Loucy (cell line): ENCODE measurements around the gene MGAT1.
A peak's percentile ranks its signal among the peaks of the same experiment; 100 is the strongest.

Source experiments
- H2AFZ ChIP-seq: fragments of 200-600 bp; sonication (generic); 2 replicates; pipeline ENCODE4 v1.6.0; 2016; ENCODE audit warnings: antibody characterized with exemption, mild to moderate bottlenecking, low read length, moderate library complexity
- H3F3A ChIP-seq: fragments of 200-600 bp; 2 replicates; pipeline ENCODE4 v1.6.0; 2016; ENCODE audit warnings: antibody characterized with exemption, low read depth, mild to moderate bottlenecking
- H3K27me3 ChIP-seq: fragments of 200-600 bp; sonication (generic); 2 replicates; pipeline ENCODE4 v1.6.1; 2014; ENCODE audit warnings: low read length, mild to moderate bottlenecking; ENCODE audit not compliant: insufficient read depth, poor library complexity, severe bottlenecking
- H3K36me3 ChIP-seq: fragments of 200-600 bp; sonication (generic); 2 replicates; pipeline ENCODE4 v1.6.1; 2016; ENCODE audit warnings: low read length; ENCODE audit not compliant: insufficient read depth
- H3K4me1 ChIP-seq: fragments of 200-600 bp; sonication (generic); 2 replicates; pipeline ENCODE4 v1.5.1; 2014; ENCODE audit warnings: low read length, mild to moderate bottlenecking; ENCODE audit not compliant: insufficient read depth, poor library complexity, severe bottlenecking
- H3K4me2 ChIP-seq: fragments of 200-600 bp; sonication (generic); 2 replicates; pipeline ENCODE4 v1.6.0; 2014; ENCODE audit warnings: antibody characterized with exemption, low read length, low read depth, mild to moderate bottlenecking; ENCODE audit not compliant: poor library complexity, severe bottlenecking
- H3K4me3 ChIP-seq: fragments of 200-600 bp; sonication (generic); 2 replicates; pipeline ENCODE4 v1.5.1; 2014; ENCODE audit warnings: low read length, mild to moderate bottlenecking, mixed read lengths; ENCODE audit not compliant: poor library complexity, severe bottlenecking
- H3K79me2 ChIP-seq: fragments of 200-600 bp; sonication (generic); 2 replicates; pipeline ENCODE4 v1.6.1; 2014; ENCODE audit warnings: low read length; ENCODE audit not compliant: insufficient read depth
- H3K9ac ChIP-seq: fragments of 200-600 bp; sonication (generic); 2 replicates; pipeline ENCODE4 v1.6.0; 2014; ENCODE audit warnings: mild to moderate bottlenecking, low read depth, low read length, moderate library complexity; ENCODE audit not compliant: poor library complexity, severe bottlenecking
- H3K9me2 ChIP-seq: fragments of 200-600 bp; sonication (generic); replicated peaks from 2 replicates; pipeline ENCODE4 v1.6.1; 2016; ENCODE audit warnings: low read depth, low read length, mixed read lengths
- H3K9me3 ChIP-seq: fragments of 200-600 bp; sonication (generic); 2 replicates; pipeline ENCODE4 v1.6.1; 2014; ENCODE audit warnings: mild to moderate bottlenecking, antibody characterized with exemption, low read length, low read depth; ENCODE audit not compliant: insufficient read depth
- H4K20me1 ChIP-seq: fragments of 200-600 bp; sonication (generic); 2 replicates; pipeline ENCODE4 v1.6.0; 2014; ENCODE audit warnings: antibody characterized with exemption, low read length, mild to moderate bottlenecking; ENCODE audit not compliant: insufficient read depth, poor library complexity, severe bottlenecking
- CTCF ChIP-seq: fragments of 200-600 bp; sonication (generic); conservative IDR thresholded peaks from 2 replicates; pipeline ENCODE4 v1.5.1; 2014; ENCODE audit warnings: mild to moderate bottlenecking, antibody characterized with exemption, low read length
- EZH2phosphoT487 ChIP-seq: fragments of 200-600 bp; IDR thresholded peaks from 2 replicates; pipeline ENCODE4 v1.6.1; 2018; ENCODE audit warnings: antibody characterized with exemption, mild to moderate bottlenecking, moderate library complexity, borderline replicate concordance

MGAT1 gene

GRCh38 chr5:180839227-180839626 is 36.6 kb upstream of the MGAT1 start:
- Histone ChIP-seq H3K9ac (no peak overlapping the region), H3K36me3 (no peaks in the 10 kb centered on the region), H3K27me3 (no peaks in the 10 kb centered on the region), H3K9me2 (no peaks in the 10 kb centered on the region), H3K4me1 (no peaks in the 10 kb centered on the region), H3K79me2 (0 out of 2 replicates have a peak, but pooled peaks cover 3% of the 10 kb centered on the region), H3K4me3 (no peak overlapping the region), H3F3A (no peaks in the 10 kb centered on the region), H3K4me2 (no peak overlapping the region), H4K20me1 (no peaks in the 10 kb centered on the region), H2AFZ (no peak overlapping the region), H3K9me3 (no peaks in the 10 kb centered on the region)
- no peak for TF ChIP-seq CTCF
- TF ChIP-seq EZH2phosphoT487 = no peak

- Histone ChIP-seq H3K27me3 (no peaks in the 10 kb centered on the region), H3F3A (no peaks in the 10 kb centered on the region), H3K4me2 (no peak overlapping the region), H4K20me1 (no peaks in the 10 kb centered on the region), H3K79me2 (peaks cover 10% of the 10 kb centered on the region), H3K4me3 (no peak overlapping the region), H3K36me3 (no peaks in the 10 kb centered on the region), H3K9ac (no peak overlapping the region), H3K9me3 (no peaks in the 10 kb centered on the region), H2AFZ (no peak overlapping the region), H3K4me1 (no peaks in the 10 kb centered on the region), H3K9me2 (no peaks in the 10 kb centered on the region)
- TF ChIP-seq CTCF (no peak), EZH2phosphoT487 (no peak)
Measured at GRCh38 chr5:180837478-180837877, 34.9 kb upstream of the MGAT1 start.

- no peak for TF ChIP-seq CTCF
- no peak for TF ChIP-seq EZH2phosphoT487
- Histone ChIP-seq H4K20me1 (no peaks in the 10 kb centered on the region), H3K4me3 (peak overlapping the region; percentile 83), H3K4me2 (peak overlapping the region; percentile 81), H3K9ac (peak overlapping the region; percentile 93), H3K27me3 (no peaks in the 10 kb centered on the region), H3K4me1 (peaks cover 4% of the 10 kb centered on the region), H3K79me2 (peaks cover 33% of the 10 kb centered on the region), H3F3A (no peaks in the 10 kb centered on the region), H3K9me3 (no peaks in the 10 kb centered on the region), H2AFZ (no peak overlapping the region), H3K9me2 (no peaks in the 10 kb centered on the region), H3K36me3 (no peaks in the 10 kb centered on the region)
Measured at GRCh38 chr5:180832638-180833068, 30.0 kb upstream of the MGAT1 start.
